ENCODE measurements around the gene PRPS2. TPM values are rescaled to one million over a fixed set of nuclear protein-coding genes. Genes with fewer than 3 reads are reported as not detected.

Gene PRPS2
- total RNA-seq, 1 donor from 2014 or later = 6.2 TPM

DNA sequence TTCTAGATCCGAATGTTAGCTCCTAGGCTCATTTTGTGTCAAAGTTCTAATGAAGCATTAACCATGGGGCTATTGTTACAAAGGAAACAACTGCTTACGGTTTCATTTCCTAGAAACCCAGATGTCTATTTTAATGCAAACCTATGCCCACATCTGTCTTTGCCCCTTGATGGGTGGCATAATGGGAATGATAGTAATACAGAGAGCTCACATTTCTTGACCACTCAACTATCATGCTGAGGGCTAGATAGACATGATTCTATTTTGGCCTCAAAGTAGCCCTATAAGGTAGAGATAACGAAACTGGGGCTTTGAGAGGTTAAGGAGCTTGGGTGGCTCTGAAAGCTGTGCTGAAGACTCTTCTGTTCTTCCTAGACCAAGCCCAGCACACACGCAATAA is 77.5 kb downstream of the PRPS2 start:
- Mint-ChIP-seq H3K4me3 (ENCODE audit: unreplicated experiment) (no peak overlapping the region), H3K27ac (ENCODE audit: unreplicated experiment) (no peak overlapping the region), H3K36me3 (ENCODE audit: low read depth, unreplicated experiment) (no peaks in the 10 kb centered on the region), H3K27me3 (ENCODE audit: unreplicated experiment) (no peaks in the 10 kb centered on the region), H3K4me1 (ENCODE audit: unreplicated experiment) (no peaks in the 10 kb centered on the region), H3K9me3 (ENCODE audit: unreplicated experiment) (no peaks in the 10 kb centered on the region)
- no peak for DNase-seq (ENCODE audit: low spot score)
- TF ChIP-seq, protein P1, sequence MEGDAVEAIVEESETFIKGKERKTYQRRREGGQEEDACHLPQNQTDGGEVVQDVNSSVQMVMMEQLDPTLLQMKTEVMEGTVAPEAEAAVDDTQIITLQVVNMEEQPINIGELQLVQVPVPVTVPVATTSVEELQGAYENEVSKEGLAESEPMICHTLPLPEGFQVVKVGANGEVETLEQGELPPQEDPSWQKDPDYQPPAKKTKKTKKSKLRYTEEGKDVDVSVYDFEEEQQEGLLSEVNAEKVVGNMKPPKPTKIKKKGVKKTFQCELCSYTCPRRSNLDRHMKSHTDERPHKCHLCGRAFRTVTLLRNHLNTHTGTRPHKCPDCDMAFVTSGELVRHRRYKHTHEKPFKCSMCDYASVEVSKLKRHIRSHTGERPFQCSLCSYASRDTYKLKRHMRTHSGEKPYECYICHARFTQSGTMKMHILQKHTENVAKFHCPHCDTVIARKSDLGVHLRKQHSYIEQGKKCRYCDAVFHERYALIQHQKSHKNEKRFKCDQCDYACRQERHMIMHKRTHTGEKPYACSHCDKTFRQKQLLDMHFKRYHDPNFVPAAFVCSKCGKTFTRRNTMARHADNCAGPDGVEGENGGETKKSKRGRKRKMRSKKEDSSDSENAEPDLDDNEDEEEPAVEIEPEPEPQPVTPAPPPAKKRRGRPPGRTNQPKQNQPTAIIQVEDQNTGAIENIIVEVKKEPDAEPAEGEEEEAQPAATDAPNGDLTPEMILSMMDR (IDR thresholded peaks at IDR 0.05; ENCODE audit: unreplicated experiment) = no peak

DNA sequence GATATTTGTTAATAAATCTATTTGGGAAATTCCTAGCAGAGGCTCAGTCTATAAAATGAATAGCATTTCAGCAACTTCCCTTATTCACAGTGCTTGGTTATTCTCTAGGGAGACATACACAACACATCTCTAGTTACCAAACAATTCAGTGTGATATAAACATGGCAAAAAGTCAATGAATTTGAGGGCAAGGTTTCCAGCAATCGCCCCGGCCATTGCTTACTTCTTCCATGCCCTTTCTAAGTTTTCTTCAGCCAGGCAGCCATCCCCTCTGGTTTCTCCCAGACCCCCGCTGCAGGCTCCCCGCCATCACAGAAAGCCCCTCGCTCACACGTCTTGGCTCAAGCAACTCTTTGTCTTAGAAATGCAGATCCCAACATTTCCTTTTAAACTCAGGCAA is 80.0 kb downstream of the PRPS2 start:
- H3K27me3 Mint-ChIP-seq (ENCODE audit: unreplicated experiment) = no peaks in the 10 kb centered on the region
- H3K9me3 Mint-ChIP-seq (ENCODE audit: unreplicated experiment) = no peaks in the 10 kb centered on the region

DNA sequence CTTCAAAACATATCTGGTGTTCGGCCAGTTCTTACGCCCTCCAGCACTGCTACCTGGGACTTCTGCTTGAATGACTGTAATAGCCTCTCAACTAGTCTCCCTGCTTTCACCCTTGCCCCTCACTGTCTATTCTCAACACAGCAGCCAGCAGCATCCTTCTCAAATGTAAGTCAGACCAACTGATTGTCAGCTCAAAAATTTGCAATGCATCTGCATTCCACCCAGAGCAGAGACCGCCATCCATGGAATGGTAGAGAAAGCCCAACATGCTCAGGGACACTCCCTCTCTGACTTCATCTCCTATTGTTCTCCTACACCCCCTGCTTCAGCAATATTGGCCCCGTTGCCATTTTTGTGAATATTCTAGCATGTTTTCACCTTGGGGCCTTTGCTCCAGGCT is 81.5 kb downstream of the PRPS2 start:
- no peak overlapping the region for H3K4me3 Mint-ChIP-seq (ENCODE audit: unreplicated experiment)
- TF ChIP-seq, protein P1 (IDR thresholded peaks at IDR 0.05; ENCODE audit: unreplicated experiment) = no peak
- H3K4me1 Mint-ChIP-seq (ENCODE audit: unreplicated experiment) = no peaks in the 10 kb centered on the region
- H3K27ac Mint-ChIP-seq (ENCODE audit: unreplicated experiment) = no peak overlapping the region
- no peaks in the 10 kb centered on the region for H3K27me3 Mint-ChIP-seq (ENCODE audit: unreplicated experiment)
- no peak for DNase-seq (ENCODE audit: low spot score)
- no peaks in the 10 kb centered on the region for H3K36me3 Mint-ChIP-seq (ENCODE audit: low read depth, unreplicated experiment)
- no peaks in the 10 kb centered on the region for H3K9me3 Mint-ChIP-seq (ENCODE audit: unreplicated experiment)

More for the DNA sequence above, 80.0 kb downstream of the PRPS2 start:
- Mint-ChIP-seq H3K4me1 (ENCODE audit: unreplicated experiment) (no peaks in the 10 kb centered on the region), H3K4me3 (ENCODE audit: unreplicated experiment) (no peak overlapping the region), H3K36me3 (ENCODE audit: low read depth, unreplicated experiment) (no peaks in the 10 kb centered on the region), H3K27ac (ENCODE audit: unreplicated experiment) (no peak overlapping the region)
- no peak for DNase-seq (ENCODE audit: low spot score)
- TF ChIP-seq, protein P1 (IDR thresholded peaks at IDR 0.05; ENCODE audit: unreplicated experiment) = no peak

Other genes starting within 250 kb of the PRPS2 start
- not detected for gene TLR7, start 75.7 kb downstream of the PRPS2 start, total RNA-seq (ENCODE audit: unreplicated experiment)
- gene TLR8, start 115.2 kb downstream of the PRPS2 start, total RNA-seq (ENCODE audit: unreplicated experiment) = not detected
- 3,201 TPM for gene TMSB4X, start 183.7 kb downstream of the PRPS2 start, total RNA-seq (ENCODE audit: unreplicated experiment)